Left colon (tissue), 2 donors: ENCODE measurements around the gene KRT15. TPM values are rescaled to one million over a fixed set of nuclear protein-coding genes. Genes with fewer than 3 reads are reported as not detected.

Source experiments
- ATAC-seq: fragments of 200-7000 bp; cut with Tn5 transposase; one replicate; pipeline ENCODE4 v1.9.1; 2020; ENCODE audit warnings: mild to moderate bottlenecking, moderate library complexity
- DNase-seq, 2 donors: peaks; one replicate each; pipeline ENCODE4 v3.0.0-alpha.2; 2020
- intact Hi-C, 2 donors: fragments of 100-400 bp; cut with DNase I in 1 of 2; cut with micrococcal nuclease in 1 of 2; formaldehyde crosslinking; loops; one replicate each; pipeline versions ENCODE4 v1.11.2 to v1.14.0; 2022; cut with DNase I, micrococcal nuclease
- microRNA-seq, 2 donors: library from miRNA; unstranded; fragments of <30 nt; microRNA quantifications; one replicate each; pipeline versions ENCODE4 v1.1.0 to v1.2.0, GENCODE V29; 2020
- total RNA-seq, 2 donors: library from RNA; stranded (reverse); fragmentation: NEBNext Ultra II Directional; extraction: Animal tissue kit (Norgen Biotek cat#: 25700); gene quantifications; one replicate each; pipeline ENCODE4 v1.2.1, GENCODE V29; 2021
- donor health status: DM: no; HTN: no; CAD: no.
- donor health status: DM: yes; HTN: yes; CAD: no.

Gene KRT15
- total RNA-seq, 2 donors from 2014 or later: 6.8 to 30.9 TPM

- ATAC-seq (no peak), DNase-seq (no peak)
- intact Hi-C loops: no loop called here
Measured at GRCh38 chr17:41467561-41467960, 51.1 kb downstream of the KRT15 start.

GRCh38 chr17:41466988-41467387 is 51.7 kb downstream of the KRT15 start, which contains the start of gene KRT32:
KRT32 (minus strand) TSS chr17:41467386; CDS start chr17:41467325, 61 bp downstream.
- intact Hi-C loops: no loop called here
- DNase-seq (no peak), ATAC-seq (no peak)

GRCh38 chr17:41464682-41465081 is 54.0 kb downstream of the KRT15 start:
- intact Hi-C loops: no loop called here
- DNase-seq: no peak
- ATAC-seq: no peak

DNA sequence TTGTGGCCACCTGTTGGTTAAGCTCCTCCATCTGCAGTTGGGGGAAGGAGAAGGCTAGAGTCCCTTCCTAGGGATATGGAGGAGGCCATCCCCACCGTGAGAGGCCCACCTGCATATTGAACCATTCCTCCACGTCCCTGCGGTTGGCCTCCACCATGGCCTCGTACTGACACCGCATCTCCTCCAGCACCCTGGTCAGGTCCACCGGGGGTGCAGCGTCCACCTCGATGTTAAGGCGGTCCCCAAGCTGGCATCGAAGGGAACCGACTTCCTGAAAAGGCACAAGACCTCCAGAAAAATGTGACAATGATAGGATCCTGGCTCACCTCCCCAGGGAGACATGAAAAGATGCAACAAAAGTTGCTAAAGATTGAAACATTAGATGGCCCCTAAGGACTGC is 54.5 kb downstream of the KRT15 start:
- no peak for ATAC-seq
- intact Hi-C loops: no loop called here
- no peak for DNase-seq

DNA sequence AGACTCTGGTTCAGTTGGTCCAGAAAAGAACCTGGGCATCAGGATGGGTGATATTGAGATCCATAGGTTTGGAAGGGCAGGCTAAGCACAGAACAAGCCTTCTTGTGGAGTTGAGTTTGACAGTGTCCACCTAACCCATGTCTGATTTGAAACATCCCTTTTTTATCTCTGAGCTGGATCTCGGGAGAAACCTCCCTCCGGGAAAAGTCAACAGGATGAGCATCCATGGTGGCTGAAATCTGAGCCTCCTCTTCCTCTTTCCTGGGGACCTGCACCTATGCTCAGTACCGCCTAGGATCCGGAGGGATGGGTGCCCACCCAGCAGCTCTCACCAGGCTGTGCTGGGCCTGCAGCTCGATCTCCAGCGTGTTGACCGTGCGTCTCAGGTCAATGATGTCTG is 54.9 kb downstream of the KRT15 start:
- intact Hi-C loops: no loop called here
- DNase-seq: no peak

More for the DNA sequence above, 54.9 kb downstream of the KRT15 start:
- no peak for ATAC-seq

Small RNA genes within 50 kb of the gene (microRNA-seq; reads per million reads assigned to microRNA genes)
- gene MIR6510: 0 to 0.53 reads per million in 2 donors

Other genes starting within 250 kb of the KRT15 start
- gene KRTAP9-7, start 243.2 kb downstream of the KRT15 start, total RNA-seq: not detected
- gene KRTAP29-1, start 216.0 kb downstream of the KRT15 start, total RNA-seq: not detected
- not detected for gene KRTAP16-1, start 209.6 kb downstream of the KRT15 start, total RNA-seq
- gene KRTAP17-1, start 203.2 kb downstream of the KRT15 start, total RNA-seq: not detected
- not detected for gene KRT33A, start 168.1 kb downstream of the KRT15 start, total RNA-seq
- gene KRT33B, start 149.1 kb downstream of the KRT15 start, total RNA-seq: not detected
- gene KRT34, start 136.6 kb downstream of the KRT15 start, total RNA-seq: under 1 TPM in 1 of 2 donors, not detected in 1; 0.20 TPM
- gene KRT31, start 121.3 kb downstream of the KRT15 start, total RNA-seq: not detected
- not detected for gene KRT37, start 94.3 kb downstream of the KRT15 start, total RNA-seq
- not detected for gene KRT38, start 77.9 kb downstream of the KRT15 start, total RNA-seq
- gene KRT32, start 51.5 kb downstream of the KRT15 start, total RNA-seq: not detected
- gene KRT35, start 37.7 kb downstream of the KRT15 start, total RNA-seq: not detected
- gene KRT36, start 29.0 kb downstream of the KRT15 start, total RNA-seq: under 1 TPM in 1 of 2 donors, not detected in 1; 0.27 TPM
- gene KRT13, start 13.3 kb downstream of the KRT15 start, total RNA-seq: under 1 TPM in 1 of 2 donors, not detected in 1; 0.82 TPM
- 1,000 to 10,000 TPM; 1,911 to 3,076 TPM for gene KRT19, start 9.4 kb upstream of the KRT15 start, total RNA-seq
- gene KRT9, start 53.2 kb upstream of the KRT15 start, total RNA-seq: not detected
- gene KRT14, start 68.0 kb upstream of the KRT15 start, total RNA-seq: under 1 TPM; 0.25 to 0.40 TPM
- gene KRT16, start 93.9 kb upstream of the KRT15 start, total RNA-seq: not detected
- gene KRT17, start 105.7 kb upstream of the KRT15 start, total RNA-seq: under 1 TPM in 1 of 2 donors, not detected in 1; 0.70 TPM
- 100 to 1,000 TPM; 596 to 603 TPM for gene EIF1, start 170.0 kb upstream of the KRT15 start, total RNA-seq
- not detected for gene GAST, start 193.4 kb upstream of the KRT15 start, total RNA-seq
- gene HAP1, start 215.8 kb upstream of the KRT15 start, total RNA-seq: under 1 TPM; 0.42 to 0.73 TPM